ENCODE data around the gene DYRK3. TPM values are rescaled to one million over a fixed set of nuclear protein-coding genes. Genes with fewer than 3 reads are reported as not detected.

The DYRK3 gene
- total RNA-seq, 1 donor from 2014 or later = 14.8 TPM

DNA sequence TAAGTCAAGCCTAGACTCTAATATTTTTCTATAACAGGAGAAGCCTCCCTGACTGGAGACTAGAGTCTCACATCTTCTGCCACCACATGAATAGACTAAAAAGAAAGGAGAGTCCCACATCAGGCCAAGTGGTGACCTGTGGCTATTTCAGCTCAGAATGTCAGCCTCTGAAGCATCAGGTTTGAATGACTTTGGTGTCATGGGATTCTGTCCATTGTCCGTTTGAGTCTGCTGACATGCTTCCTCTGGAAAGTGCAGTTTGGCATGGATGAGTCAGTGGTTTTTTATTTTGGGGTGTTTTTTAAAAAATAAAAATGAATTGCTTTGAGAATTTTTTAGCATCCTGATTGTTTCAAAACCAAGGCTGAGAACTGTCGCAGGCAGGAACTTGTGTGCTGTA lies 19.5 kb downstream of the DYRK3 start:
- H3K4me3 ChIP-seq (ENCODE audit: low read depth, low read length) = no peak overlapping the region
- peaks cover 3% of the 10 kb centered on the region for H3K27me3 ChIP-seq (ENCODE audit: control insufficient read depth, insufficient read depth, low read length)
- TF ChIP-seq, protein P1, sequence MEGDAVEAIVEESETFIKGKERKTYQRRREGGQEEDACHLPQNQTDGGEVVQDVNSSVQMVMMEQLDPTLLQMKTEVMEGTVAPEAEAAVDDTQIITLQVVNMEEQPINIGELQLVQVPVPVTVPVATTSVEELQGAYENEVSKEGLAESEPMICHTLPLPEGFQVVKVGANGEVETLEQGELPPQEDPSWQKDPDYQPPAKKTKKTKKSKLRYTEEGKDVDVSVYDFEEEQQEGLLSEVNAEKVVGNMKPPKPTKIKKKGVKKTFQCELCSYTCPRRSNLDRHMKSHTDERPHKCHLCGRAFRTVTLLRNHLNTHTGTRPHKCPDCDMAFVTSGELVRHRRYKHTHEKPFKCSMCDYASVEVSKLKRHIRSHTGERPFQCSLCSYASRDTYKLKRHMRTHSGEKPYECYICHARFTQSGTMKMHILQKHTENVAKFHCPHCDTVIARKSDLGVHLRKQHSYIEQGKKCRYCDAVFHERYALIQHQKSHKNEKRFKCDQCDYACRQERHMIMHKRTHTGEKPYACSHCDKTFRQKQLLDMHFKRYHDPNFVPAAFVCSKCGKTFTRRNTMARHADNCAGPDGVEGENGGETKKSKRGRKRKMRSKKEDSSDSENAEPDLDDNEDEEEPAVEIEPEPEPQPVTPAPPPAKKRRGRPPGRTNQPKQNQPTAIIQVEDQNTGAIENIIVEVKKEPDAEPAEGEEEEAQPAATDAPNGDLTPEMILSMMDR (IDR thresholded peaks at IDR 0.05; ENCODE audit: insufficient read depth, low read length, poor library complexity, severe bottlenecking) = no peak
- DNase-seq (ENCODE audit: low read depth) = no peak
- no peaks in the 10 kb centered on the region for H3K36me3 ChIP-seq (ENCODE audit: control insufficient read depth, insufficient read depth, low read length)

DNA sequence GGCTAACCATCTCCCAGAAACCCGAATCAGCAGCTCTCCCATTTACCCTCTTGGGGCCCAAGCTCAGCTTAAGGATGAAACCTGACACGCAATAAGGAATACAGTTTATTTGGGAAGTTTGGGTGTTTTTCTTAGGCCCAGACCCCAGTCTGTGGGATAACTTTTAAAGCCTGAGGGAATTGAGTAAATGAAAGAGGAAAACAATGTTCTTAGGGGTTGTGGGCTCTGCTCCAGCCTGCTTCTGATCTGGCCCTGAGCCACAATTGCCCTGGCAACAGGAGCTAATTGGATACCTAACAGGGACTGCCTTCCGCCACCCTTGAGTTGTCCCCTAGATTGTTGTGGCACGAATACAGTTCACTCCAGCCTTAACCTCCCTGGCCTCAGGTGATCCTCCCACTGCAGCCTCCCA lies 20.1 kb downstream of the DYRK3 start:
- TF ChIP-seq, protein P1 (IDR thresholded peaks at IDR 0.05; ENCODE audit: insufficient read depth, low read length, poor library complexity, severe bottlenecking) = no peak
- Histone ChIP-seq H3K27me3 (ENCODE audit: control insufficient read depth, insufficient read depth, low read length) (peaks cover 3% of the 10 kb centered on the region), H3K36me3 (ENCODE audit: control insufficient read depth, insufficient read depth, low read length) (no peaks in the 10 kb centered on the region), H3K4me3 (ENCODE audit: low read depth, low read length) (no peak overlapping the region)
- DNase-seq (ENCODE audit: low read depth) = no peak

DNA sequence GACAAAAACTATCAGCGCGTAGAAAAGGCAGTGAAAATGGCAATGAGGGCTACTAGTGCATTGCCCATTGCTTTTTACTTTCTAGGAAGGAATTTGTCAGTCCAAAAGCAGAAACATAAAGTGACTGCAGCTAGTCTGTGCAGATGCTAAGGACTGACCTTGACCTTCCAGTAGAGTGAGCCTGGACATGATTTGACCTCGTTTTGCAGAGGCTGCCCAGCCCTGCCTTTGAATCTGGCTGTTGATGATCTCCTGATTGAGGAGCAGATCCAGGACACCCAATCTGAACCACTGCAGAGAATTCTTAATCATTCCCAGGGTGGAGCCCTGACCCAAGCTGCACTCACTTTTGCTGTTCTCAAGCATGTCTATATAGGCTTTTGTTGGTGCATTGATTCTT lies 21.6 kb downstream of the DYRK3 start:
- H3K4me3 ChIP-seq (ENCODE audit: low read depth, low read length) = no peak overlapping the region
- H3K36me3 ChIP-seq (ENCODE audit: control insufficient read depth, insufficient read depth, low read length) = no peaks in the 10 kb centered on the region
- peaks cover 3% of the 10 kb centered on the region for H3K27me3 ChIP-seq (ENCODE audit: control insufficient read depth, insufficient read depth, low read length)
- TF ChIP-seq, protein P1 (IDR thresholded peaks at IDR 0.05; ENCODE audit: insufficient read depth, low read length, poor library complexity, severe bottlenecking) = no peak
- DNase-seq (ENCODE audit: low read depth) = no peak

DNA sequence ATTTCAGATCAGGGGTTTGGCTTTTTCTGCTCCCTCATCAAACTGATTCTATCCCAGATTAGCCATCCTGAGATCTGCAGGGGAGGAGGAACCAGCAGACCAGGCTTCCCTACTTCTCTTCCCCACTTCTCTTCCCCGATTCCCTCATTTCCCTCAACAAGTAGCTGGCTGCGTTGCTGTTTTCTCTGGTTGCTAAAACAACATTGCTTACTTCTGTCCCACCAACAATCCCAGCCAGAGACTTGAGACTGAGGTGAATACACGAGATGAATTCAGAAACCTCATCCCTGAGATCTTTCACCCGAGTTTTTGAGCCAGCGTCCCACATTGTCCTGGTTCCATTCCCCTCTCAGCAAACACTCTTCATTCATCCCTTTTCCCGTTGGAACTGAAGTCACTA lies 22.4 kb downstream of the DYRK3 start:
- DNase-seq (ENCODE audit: low read depth) = no peak
- H3K27me3 ChIP-seq (ENCODE audit: control insufficient read depth, insufficient read depth, low read length) = peaks cover 3% of the 10 kb centered on the region
- H3K4me3 ChIP-seq (ENCODE audit: low read depth, low read length) = no peak overlapping the region
- TF ChIP-seq, protein P1 (IDR thresholded peaks at IDR 0.05; ENCODE audit: insufficient read depth, low read length, poor library complexity, severe bottlenecking) = no peak
- no peaks in the 10 kb centered on the region for H3K36me3 ChIP-seq (ENCODE audit: control insufficient read depth, insufficient read depth, low read length)

DNA sequence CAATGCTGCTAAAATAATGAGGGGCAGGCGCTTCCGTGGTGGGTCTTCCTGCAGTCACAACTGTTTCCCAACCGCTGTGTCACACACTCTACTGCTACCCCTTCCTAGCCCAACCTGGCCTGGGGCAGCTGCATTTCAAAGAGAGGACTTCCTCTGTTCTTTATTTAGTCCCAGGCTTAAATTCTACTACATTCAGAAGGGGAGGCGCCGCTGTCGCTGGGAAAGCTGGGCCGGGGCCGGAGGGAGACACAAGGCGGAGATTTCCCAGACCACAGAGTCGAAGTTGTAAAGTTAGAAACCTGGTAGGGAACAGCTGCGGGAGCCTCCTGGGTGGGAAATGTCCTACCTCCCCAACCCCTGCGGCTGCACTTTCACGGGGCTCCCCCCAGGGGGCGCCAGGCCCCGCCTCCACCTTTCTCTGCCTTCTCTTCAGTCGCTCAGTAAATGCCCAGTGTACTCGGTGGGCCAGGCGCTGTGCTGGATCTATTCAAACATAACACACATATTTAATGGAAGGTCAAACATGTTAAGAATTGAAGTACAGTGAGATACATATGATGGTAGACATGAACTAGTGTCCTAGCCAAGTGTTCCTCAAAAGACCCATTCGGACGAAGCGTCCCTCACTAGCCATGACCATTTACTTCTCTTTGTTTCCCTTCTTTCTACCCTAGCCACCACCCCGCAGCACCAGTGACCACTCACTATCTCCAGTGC lies 23.1 kb downstream of the DYRK3 start:
- Histone ChIP-seq H3K27me3 (ENCODE audit: control insufficient read depth, insufficient read depth, low read length) (peaks cover 7% of the 10 kb centered on the region), H3K4me3 (ENCODE audit: low read depth, low read length) (no peak overlapping the region), H3K36me3 (ENCODE audit: control insufficient read depth, insufficient read depth, low read length) (no peaks in the 10 kb centered on the region)
- TF ChIP-seq, protein P1 (IDR thresholded peaks at IDR 0.05; ENCODE audit: insufficient read depth, low read length, poor library complexity, severe bottlenecking) = peak; percentile 60
- no peak for DNase-seq (ENCODE audit: low read depth)

DNA sequence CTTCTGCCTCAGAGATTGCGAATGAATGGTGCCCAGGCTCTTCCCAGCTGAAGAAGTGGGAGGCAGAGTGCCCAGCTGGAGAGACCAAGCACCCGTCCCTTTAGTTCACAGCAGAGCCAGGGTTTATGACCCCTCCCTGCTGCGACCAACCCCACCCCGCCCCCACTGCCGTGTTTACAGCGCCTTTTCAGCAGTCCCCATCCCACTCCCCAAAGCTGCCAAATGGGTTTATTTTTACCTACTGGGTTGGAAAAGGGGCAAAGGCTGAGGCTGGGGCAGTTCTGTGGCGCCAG lies 23.6 kb downstream of the DYRK3 start:
- Histone ChIP-seq H3K27me3 (ENCODE audit: control insufficient read depth, insufficient read depth, low read length) (peaks cover 12% of the 10 kb centered on the region), H3K4me3 (ENCODE audit: low read depth, low read length) (no peak overlapping the region), H3K36me3 (ENCODE audit: control insufficient read depth, insufficient read depth, low read length) (no peaks in the 10 kb centered on the region)
- TF ChIP-seq, protein P1 (IDR thresholded peaks at IDR 0.05; ENCODE audit: insufficient read depth, low read length, poor library complexity, severe bottlenecking) = no peak
- no peak for DNase-seq (ENCODE audit: low read depth)
